HUES48 (cell line): Measurements from ENCODE around the gene KCNK13.

Experiments
- H3K27ac ChIP-seq: one replicate; pipeline ENCODE4 v1.7.0; 2013; ENCODE audit warnings: low read depth, low read length, inconsistent platforms
- H3K27me3 ChIP-seq: 2 replicates; pipeline ENCODE4 v1.6.1; 2013; ENCODE audit warnings: mild to moderate bottlenecking, low read length; ENCODE audit not compliant: control insufficient read depth, insufficient read depth
- H3K36me3 ChIP-seq: 2 replicates; pipeline ENCODE4 v1.6.1; 2013; ENCODE audit warnings: low read length; ENCODE audit not compliant: control insufficient read depth, insufficient read depth
- H3K4me1 ChIP-seq: 2 replicates; pipeline ENCODE4 v1.6.1; 2013; ENCODE audit warnings: mild to moderate bottlenecking, low read length; ENCODE audit not compliant: control insufficient read depth, insufficient read depth
- H3K4me3 ChIP-seq: 2 replicates; pipeline ENCODE4 v1.5.1; 2013; ENCODE audit warnings: mild to moderate bottlenecking, low read depth, low read length
- H3K9ac ChIP-seq: 2 replicates; pipeline ENCODE4 v1.6.1; 2013; ENCODE audit warnings: mild to moderate bottlenecking, low read depth, low read length, moderate library complexity
- H3K9me3 ChIP-seq: 2 replicates; pipeline ENCODE4 v1.6.1; 2013; ENCODE audit warnings: low read length; ENCODE audit not compliant: control insufficient read depth, insufficient read depth

Gene KCNK13

DNA sequence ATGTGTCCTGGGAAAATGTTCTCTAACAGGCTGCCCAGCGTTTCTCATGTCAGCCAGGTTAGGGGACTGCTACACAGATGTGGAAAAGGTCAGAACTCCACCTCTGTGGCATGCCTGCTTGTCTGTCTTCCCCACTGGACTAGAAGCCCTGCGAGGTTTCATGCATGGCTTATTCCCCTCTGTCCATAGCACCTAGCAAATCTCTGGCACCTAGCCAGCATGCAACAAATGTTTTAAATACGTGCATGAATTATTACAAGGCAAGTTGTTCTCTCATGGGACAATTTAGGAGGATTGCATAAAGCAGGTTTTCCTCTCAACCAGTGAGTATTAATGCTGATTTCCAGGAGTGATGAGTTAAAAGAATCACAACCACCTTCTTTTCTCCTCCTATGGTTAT lies 21.4 kb upstream of the KCNK13 start:
- Histone ChIP-seq H3K36me3 (peaks cover 45% of the 10 kb centered on the region), H3K27me3 (no peaks in the 10 kb centered on the region), H3K27ac (no peak overlapping the region), H3K9ac (no peak overlapping the region), H3K4me3 (no peak overlapping the region), H3K4me1 (no peaks in the 10 kb centered on the region), H3K9me3 (no peaks in the 10 kb centered on the region)

DNA sequence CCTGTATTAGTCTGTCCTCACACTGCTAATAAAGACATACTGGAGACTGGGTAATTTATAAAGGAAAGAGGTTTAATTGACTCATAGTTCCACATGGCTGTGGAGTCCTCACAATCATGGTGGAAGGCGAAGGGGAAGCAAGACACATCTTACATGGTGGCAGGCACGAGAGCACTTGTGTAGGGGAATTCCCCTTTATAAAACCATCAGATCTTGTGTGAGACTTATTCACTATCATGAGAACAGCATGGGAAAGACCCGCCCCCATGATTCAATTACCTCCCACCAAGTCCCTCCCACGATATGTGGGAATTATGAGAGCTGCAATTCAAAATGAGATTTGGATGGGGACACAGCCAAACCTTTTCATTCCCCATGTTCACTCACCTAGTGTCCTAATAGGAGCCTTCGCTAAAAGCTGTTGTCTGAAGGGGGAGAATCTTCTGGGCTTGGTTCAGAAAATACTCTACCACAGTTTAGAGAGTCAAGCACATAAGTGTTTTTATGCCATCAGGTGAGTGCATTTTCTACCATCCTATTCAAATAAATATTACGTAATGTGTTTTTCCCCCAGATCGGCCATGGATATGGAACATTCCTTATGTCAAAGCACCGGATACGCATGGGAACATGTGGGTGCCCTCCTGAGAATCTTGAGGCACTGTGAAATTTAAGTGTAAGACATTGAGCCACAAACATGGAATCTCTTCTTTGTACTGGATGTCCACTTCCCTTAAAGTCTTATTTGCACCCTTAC lies 19.1 kb upstream of the KCNK13 start:
- Histone ChIP-seq H3K9me3 (no peaks in the 10 kb centered on the region), H3K27ac (no peak overlapping the region), H3K9ac (no peak overlapping the region), H3K4me3 (no peak overlapping the region), H3K36me3 (peaks cover 31% of the 10 kb centered on the region), H3K4me1 (no peaks in the 10 kb centered on the region), H3K27me3 (no peaks in the 10 kb centered on the region)

DNA sequence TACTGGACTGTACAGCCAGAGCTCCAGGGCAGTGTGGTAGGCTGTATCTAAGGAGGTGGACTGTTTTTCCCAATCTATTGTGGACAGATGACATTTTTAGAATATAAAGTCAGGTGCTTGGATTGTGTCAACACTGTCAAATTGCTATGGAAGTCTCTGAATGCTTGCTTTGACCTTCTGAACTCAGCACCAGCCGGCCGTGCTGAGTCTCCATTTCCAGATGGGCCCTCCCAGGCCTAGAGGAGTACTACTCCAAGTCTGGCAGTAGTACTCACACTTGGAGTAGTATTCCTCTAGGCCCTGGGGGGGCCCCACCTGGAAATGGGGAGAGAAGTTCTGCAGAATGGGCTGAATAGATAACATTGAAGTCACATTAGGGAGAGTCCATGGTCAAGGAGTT lies 16.2 kb upstream of the KCNK13 start:
- Histone ChIP-seq H3K27me3 (no peaks in the 10 kb centered on the region), H3K27ac (no peak overlapping the region), H3K4me1 (no peaks in the 10 kb centered on the region), H3K36me3 (peaks cover 20% of the 10 kb centered on the region), H3K4me3 (no peak overlapping the region), H3K9me3 (no peaks in the 10 kb centered on the region), H3K9ac (no peak overlapping the region)

DNA sequence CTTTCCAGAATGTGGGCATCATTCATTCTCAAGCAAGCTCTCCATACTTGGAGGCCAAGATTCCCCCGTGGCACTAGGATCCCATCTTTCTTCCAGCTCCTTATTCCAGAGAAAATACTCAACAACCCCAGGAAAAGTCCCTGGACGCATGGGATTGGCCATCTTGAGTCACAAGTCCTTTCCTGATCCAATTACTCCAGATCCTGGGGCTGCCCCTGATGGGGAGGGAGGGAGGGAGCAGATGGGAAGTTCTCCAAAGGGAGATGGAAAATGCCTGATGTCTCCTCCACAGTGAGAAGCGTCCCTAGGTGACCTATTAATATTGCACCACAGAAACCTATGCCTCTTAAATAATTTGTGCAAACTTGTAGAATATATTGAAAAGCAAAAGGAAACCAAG lies 12.4 kb upstream of the KCNK13 start:
- no peak overlapping the region for H3K27ac ChIP-seq
- peaks cover 11% of the 10 kb centered on the region for H3K36me3 ChIP-seq
- H3K9me3 ChIP-seq, result no peaks in the 10 kb centered on the region
- H3K4me3 ChIP-seq, result no peak overlapping the region
- no peak overlapping the region for H3K9ac ChIP-seq
- H3K27me3 ChIP-seq, result no peaks in the 10 kb centered on the region
- no peaks in the 10 kb centered on the region for H3K4me1 ChIP-seq

DNA sequence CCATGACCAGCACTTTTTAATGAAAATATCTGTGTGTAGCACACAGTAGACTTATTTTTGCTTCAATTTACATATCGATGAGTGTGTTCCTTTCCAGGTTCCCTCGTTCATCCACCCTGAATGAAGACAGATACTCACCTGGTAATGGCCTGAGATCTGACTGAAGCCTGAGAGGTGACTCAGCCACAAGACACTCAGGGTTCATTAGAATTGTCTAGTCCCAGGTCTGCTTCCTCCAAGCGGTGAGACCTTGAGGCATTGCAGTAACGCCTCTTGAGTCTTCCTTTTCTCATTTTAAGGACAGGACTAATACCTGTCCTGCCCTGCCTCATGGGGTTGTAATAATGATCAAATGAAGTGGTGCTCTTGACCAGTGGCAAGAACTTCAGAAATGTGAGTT lies 11.5 kb upstream of the KCNK13 start:
- H3K4me3 ChIP-seq, result no peak overlapping the region
- no peaks in the 10 kb centered on the region for H3K9me3 ChIP-seq
- no peak overlapping the region for H3K9ac ChIP-seq
- peaks cover 3% of the 10 kb centered on the region; the same call in 1 of the 2 replicates for H3K36me3 ChIP-seq
- no peaks in the 10 kb centered on the region; the same call in 1 of the 2 replicates for H3K27me3 ChIP-seq
- H3K4me1 ChIP-seq, result no peaks in the 10 kb centered on the region
- H3K27ac ChIP-seq, result no peak overlapping the region

DNA sequence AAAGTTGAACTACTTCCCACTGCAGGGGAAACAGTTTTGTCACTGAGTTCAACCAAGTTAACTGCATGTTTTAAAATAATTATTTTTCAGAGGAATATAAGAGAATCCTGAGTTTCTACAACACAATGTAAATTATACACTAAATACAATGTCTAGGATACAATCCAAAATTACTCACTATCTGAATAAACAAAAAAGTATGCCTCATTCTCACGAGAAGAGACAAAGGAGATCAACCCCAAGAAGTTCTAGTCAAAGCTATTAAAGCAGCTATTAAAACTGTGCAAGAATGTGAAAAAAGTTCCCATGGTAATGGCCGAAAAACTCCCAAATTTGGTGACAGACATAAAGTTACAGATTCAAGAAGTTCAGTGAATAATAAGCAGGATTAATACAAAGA lies 8.8 kb upstream of the KCNK13 start:
- H3K4me1 ChIP-seq, result peaks cover 3% of the 10 kb centered on the region; the same call in 1 of the 2 replicates
- no peak overlapping the region for H3K27ac ChIP-seq
- H3K9me3 ChIP-seq, result no peaks in the 10 kb centered on the region

DNA sequence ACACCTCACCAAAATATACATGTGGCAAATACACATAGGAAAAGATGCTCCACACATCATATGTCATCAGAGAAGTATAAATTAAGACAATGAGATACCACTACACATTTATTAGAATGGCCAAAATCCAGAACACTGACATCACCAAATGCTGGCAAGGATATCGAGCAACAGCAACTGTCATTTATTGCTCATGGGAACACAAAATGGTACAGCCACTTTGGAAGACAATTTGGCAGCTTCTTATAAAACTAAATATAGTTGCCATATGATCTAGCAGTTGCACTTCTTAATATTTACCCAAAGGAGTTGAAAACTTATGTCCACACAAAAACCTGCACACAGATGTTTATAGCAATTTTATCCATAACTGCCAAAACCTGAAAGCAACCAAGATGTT lies 7.0 kb upstream of the KCNK13 start:
- no peak overlapping the region for H3K4me3 ChIP-seq
- no peak overlapping the region for H3K9ac ChIP-seq
- H3K36me3 ChIP-seq, result no peaks in the 10 kb centered on the region

More for the DNA sequence above, 8.8 kb upstream of the KCNK13 start:
- Histone ChIP-seq H3K36me3 (no peaks in the 10 kb centered on the region), H3K27me3 (no peaks in the 10 kb centered on the region; the same call in 1 of the 2 replicates), H3K9ac (no peak overlapping the region), H3K4me3 (no peak overlapping the region)

DNA sequence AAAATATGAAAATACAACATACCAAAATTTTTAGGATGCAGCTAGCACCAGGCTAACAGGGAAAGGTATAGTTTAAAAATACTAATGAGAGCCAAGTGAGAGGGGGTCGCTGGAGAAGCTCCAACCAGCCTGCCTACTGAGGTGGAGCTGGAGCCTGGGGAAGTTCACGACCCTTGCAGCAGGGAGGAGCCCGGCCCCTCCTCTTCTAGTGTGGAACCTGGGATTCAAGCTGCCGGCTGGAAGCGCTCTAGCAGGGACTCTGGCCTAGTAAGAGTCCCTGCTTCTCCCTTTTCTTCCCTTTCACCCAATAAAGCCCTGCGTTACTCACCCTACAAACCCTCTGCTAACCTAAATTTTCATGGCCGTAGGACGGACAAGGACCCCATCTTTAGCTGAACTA lies 5.0 kb upstream of the KCNK13 start:
- H3K4me3 ChIP-seq, result no peak overlapping the region
- H3K4me1 ChIP-seq, result peaks cover 9% of the 10 kb centered on the region
- H3K9ac ChIP-seq, result no peak overlapping the region
- peaks cover 37% of the 10 kb centered on the region for H3K27me3 ChIP-seq
- H3K27ac ChIP-seq, result no peak overlapping the region
- no peaks in the 10 kb centered on the region for H3K9me3 ChIP-seq
- H3K36me3 ChIP-seq, result no peaks in the 10 kb centered on the region

More for the DNA sequence above, 7.0 kb upstream of the KCNK13 start:
- H3K27ac ChIP-seq, result no peak overlapping the region
- H3K27me3 ChIP-seq, result peaks cover 17% of the 10 kb centered on the region
- peaks cover 9% of the 10 kb centered on the region for H3K4me1 ChIP-seq
- no peaks in the 10 kb centered on the region for H3K9me3 ChIP-seq

DNA sequence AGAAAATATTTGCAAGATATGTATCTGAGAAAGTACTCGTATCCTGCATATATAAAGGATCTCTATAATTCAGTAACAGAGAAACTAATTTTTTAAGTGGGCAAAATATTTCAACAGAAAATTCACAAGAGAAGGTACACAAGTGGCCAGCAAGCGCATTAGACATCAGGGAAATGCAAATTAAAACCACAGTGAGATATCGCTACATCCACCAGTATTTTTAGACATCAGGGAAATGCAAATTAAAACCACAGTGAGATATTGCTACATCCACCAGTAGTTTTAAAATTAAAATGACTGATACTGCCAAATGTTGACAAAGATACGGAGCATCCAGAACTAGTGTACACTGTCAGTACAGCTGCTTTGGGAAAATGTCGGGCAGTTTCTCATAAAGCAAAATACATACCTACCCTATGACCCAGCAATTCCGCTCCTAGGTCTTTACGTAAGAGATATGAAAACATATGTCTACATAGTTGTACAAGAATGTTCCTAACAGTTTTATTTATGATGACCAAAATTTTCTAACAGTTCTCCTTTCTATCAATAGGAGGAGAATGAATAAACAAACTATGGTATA lies 2.8 kb upstream of the KCNK13 start:
- peaks cover 58% of the 10 kb centered on the region for H3K27me3 ChIP-seq
- no peak overlapping the region for H3K9ac ChIP-seq
- H3K36me3 ChIP-seq, result no peaks in the 10 kb centered on the region
- no peak overlapping the region for H3K4me3 ChIP-seq
- peaks cover 16% of the 10 kb centered on the region for H3K4me1 ChIP-seq
- H3K9me3 ChIP-seq, result no peaks in the 10 kb centered on the region
- H3K27ac ChIP-seq, result no peak overlapping the region

DNA sequence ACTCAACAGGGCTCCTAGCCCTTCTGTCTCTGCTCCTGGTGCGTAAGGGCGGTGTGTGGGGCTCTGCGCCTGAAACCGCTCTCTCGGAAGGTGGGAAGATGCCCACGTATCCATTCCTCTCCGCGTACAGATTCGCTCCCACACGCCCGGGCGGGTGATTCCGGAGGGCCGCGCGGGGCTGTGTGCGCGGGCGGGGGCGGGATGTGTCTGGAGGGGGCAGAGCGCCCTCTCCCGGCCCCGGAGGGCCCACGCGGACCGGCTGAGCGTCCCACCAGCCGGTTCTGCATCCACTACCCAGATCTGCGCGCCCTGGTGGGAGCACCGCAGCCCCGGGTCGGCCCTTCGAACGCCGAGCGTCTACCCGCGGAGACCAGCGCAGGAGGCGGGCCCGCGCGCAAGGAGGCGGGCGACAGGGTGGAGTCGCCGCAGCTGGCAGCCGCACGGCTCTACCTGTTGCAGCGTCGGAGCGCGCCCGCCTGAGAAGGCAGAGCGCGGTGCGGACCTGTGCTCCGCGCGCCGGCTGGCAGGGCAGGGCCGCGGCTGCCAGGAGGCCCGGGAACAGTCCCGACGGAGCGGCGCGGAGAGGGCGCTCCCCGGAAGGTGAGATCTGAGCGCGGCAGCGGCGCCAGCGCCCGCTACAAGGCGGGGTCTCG lies 1.4 kb upstream of the KCNK13 start:
- no peak overlapping the region for H3K27ac ChIP-seq
- peak overlapping the region; percentile 75 for H3K4me3 ChIP-seq
- no peaks in the 10 kb centered on the region for H3K36me3 ChIP-seq
- H3K4me1 ChIP-seq, result peaks cover 16% of the 10 kb centered on the region
- H3K9ac ChIP-seq, result no peak overlapping the region
- peaks cover 73% of the 10 kb centered on the region for H3K27me3 ChIP-seq
- H3K9me3 ChIP-seq, result no peaks in the 10 kb centered on the region
